HEK293 (cell line): ENCODE results near the gene HNRNPH1.

Experiments
- CTCF ChIP-seq: fragments of 450-650 bp; formaldehyde crosslinking; IDR thresholded peaks from 2 replicates; pipeline ENCODE4 v1.5.1; 2016; ENCODE audit warnings: missing biosample characterization, missing genetic modification characterization
- KLF9 ChIP-seq: fragments of 450-650 bp; formaldehyde crosslinking; IDR thresholded peaks from 2 replicates; pipeline ENCODE4 v1.5.1; 2016; ENCODE audit warnings: missing biosample characterization, missing genetic modification characterization, low read depth
- RBAK ChIP-seq: fragments of 450-650 bp; formaldehyde crosslinking; IDR thresholded peaks from 2 replicates; pipeline ENCODE4 v1.5.1; 2016; ENCODE audit warnings: missing biosample characterization, missing genetic modification characterization
- ZBTB26 ChIP-seq: fragments of 450-650 bp; formaldehyde crosslinking; optimal IDR thresholded peaks from 2 replicates; pipeline ENCODE3; 2016; ENCODE audit warnings: missing biosample characterization, mild to moderate bottlenecking, missing genetic modification characterization
- ZIC2 ChIP-seq: fragments of 450-650 bp; formaldehyde crosslinking; IDR thresholded peaks from 2 replicates; pipeline ENCODE4 v1.5.1; 2016; ENCODE audit warnings: missing biosample characterization, missing genetic modification characterization
- ZNF707 ChIP-seq: fragments of 450-650 bp; formaldehyde crosslinking; IDR thresholded peaks from 2 replicates; pipeline ENCODE4 v1.5.1; 2016; ENCODE audit warnings: missing biosample characterization, missing genetic modification characterization

GRCh38 chr5:179610903-179611265 lies 12.6 kb downstream of the HNRNPH1 start:
- TF ChIP-seq CTCF, result no peak
- no peak for TF ChIP-seq ZBTB26 (tag by site-specific recombination)
- TF ChIP-seq ZNF707 (tag by site-specific recombination), result no peak
- TF ChIP-seq RBAK (tag by site-specific recombination), result no peak
- no peak for TF ChIP-seq ZIC2 (tag by site-specific recombination)
- no peak for TF ChIP-seq KLF9 (tag by site-specific recombination)
